ENCODE data around the gene C10orf90.

Gene C10orf90

DNA sequence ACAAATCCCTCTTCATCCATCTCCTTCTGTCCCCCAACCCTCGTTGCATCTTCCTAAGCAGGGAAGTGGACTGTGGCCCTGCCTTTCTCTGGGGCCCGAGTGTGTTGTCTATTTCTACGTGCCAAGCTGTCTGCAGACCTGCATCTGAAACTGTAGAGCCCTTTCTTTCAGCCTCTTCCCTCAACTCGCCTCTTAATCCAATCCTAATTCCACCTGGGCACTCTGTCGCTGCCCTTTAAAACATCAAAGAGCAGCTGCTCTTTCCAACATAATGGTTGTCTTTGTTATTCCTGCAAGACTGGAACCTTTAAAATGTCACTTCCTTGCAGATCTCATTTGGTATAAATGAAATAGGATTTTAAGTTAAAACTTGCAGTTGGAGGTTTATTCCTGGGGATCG lies 260.7 kb downstream of the C10orf90 start:
- DNase-seq, result no peak

DNA sequence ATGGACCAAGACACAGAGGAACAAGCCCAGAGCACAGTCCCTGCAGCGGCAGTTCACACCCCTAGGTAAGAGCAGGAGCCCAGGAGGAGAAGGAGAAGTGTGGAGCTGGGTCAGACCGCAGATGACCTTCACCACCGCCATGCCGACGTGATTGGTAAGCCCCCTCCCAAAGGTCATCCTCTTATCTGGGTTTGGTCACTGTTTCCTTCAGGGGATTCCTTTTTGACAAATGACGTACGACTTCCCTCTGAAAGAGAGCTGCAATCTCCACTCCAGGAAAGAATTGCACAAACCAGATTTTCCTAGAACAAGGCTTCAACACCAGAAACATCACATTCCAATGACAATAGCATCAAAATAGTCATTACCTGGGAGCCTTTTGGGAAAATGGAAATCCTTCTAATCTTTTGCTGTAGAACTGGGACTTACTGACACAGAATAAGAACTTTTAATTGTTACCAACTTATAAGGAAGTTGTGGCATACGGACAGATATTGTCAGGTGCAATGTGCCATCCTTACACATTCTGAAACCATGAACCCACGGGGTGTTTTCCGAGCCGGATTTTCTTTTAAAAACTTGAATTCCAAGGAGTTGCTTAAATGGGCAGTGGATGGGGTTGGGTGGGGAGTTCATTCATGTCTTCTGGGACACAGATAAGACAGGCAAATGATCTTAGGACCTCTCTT lies 261.4 kb downstream of the C10orf90 start:
- DNase-seq, result no peak

- DNase-seq, result no peak
Observed at GRCh38 chr10:126407831-126408230, 262.7 kb downstream of the C10orf90 start.

GRCh38 chr10:126405239-126405775 lies 265.2 kb downstream of the C10orf90 start:
- DNase-seq, result no peak

DNA sequence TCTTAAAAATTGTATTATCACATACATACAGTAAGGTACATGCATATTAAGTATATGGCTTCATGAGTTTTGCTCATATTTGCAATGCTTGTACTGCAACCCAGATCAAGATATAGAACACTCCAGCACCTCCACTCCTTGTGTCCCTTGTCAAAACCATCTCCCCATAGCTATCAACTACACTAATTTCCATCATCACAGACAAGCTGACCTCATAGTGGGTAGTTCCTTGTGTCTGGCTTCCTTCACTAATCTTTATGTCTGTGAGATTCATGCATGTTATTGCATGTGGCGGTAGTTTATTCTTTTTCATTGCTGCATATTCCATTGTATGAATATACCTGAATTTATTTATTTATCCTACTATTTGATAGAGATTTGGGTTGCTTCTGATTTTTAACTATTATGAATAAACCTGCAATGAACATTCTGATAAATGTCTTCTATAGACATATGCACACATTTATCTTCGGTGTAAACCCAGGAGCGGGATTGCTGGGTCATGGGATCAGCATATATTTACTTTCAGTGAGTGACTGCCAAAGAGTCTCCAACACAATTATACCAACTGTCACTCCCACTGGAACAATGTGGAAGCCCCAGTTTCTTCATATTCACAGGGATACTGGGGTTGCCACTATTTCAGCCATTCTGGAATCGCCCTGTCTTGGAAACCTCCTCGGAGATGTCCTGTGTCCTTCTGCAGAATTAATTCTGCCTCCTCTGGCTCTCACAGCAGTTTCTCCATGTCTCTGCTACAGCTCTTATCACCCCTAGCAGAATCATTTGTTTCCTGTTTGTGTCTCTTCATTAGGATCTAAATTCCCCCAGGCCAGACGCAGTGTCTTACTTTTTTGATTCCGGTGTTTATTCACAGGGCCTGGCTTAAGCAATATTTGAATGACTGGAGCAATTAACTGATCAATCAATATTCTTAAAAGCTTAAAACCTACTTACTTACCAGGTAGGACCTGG lies 267.5 kb downstream of the C10orf90 start:
- no peak for DNase-seq

- no peak for DNase-seq
Observed at GRCh38 chr10:126400641-126401040, 269.9 kb downstream of the C10orf90 start.

DNA sequence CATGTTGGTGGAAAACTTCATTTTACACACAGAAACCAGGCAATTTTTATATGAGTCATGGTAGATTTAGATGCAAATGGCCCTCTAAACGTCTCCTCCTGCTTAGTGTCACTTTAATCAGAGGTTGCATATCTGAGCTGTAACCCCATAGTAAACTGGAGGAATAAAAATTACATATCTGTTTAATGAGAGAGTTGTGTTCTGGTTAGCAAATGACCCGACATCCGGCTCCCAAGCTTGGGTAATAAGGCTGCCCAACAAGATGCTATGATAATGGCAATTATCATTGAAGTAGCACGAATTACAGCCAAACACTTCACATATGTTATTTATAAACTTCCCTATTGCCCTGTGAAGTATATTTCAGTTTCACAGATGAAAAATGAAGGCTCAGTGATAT lies 271.6 kb downstream of the C10orf90 start:
- DNase-seq, result no peak

DNA sequence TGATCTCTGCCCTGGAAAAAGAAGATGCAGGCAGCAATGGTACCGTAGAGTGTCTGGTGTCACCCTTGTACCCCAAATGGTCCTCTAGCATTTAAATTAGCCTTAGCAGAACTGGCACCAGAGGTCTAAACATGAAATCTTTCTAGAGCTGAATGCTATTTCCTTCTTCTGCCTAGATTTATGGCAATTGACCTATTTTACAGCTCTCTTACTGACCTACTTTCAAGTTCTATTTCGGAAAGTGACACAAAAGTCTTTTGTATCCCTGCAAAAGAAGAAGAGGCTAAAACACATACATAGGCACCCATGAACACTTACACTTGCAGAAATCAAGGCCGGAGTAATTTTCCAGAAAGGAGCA lies 272.1 kb downstream of the C10orf90 start:
- no peak for DNase-seq

DNA sequence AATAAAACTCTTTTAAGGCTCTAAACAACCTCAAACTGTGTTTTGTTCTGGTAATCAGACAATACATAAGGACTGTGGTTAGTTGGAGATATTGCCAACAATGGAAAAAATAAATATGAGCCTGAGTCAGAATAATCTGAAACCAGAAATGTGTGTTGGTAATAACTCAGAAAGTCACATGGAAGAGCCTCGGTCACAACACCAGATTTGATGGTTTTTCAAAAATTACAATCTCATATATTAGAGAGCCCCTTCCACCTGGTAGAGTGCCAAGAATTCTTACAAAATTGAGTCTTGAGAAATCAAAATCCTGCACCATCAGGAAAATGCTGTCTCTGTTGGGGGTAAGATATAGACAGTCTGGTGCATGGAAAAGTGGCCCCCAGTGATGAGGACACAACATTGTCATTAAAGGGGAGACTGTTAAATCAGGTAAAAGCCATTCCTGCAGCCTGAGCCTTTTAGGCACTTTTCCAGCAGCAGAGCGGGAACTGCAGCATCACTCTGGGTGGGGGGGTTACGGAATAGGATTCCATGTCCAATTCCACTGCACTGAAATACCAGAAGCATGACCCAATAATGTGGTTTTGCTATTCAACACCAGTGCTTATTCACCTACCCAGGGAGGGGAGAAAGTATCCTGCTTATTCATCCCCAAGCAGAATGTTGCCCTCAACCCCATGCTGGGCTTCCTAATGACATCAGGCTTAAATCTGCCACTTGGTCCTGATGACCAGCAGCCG lies 272.7 kb downstream of the C10orf90 start:
- DNase-seq, result no peak

GRCh38 chr10:126397156-126397555 lies 273.3 kb downstream of the C10orf90 start:
- DNase-seq, result no peak

GRCh38 chr10:126394948-126395347 lies 275.5 kb downstream of the C10orf90 start:
- DNase-seq, result no peak

- no peak for DNase-seq
Observed at GRCh38 chr10:126393076-126393475, 277.4 kb downstream of the C10orf90 start.

DNA sequence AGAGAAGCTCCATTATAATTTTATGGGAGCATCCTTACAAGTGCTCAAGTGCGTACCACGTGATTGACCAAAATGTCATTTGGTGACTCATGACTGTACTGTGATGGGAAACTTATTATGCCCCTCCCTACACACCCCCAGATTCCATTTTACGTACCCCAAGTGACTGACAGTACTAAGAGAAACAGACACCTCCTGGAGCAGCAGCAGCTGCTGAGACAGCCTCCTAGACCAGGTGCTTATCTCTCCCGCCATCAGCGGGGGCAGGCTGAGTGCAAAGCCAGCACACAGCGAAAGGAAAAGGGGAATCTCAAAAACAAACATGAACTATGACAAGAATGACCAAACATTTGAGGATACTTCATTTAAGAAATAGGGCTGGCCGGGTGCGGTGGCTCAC lies 278.0 kb downstream of the C10orf90 start:
- no peak for DNase-seq

DNA sequence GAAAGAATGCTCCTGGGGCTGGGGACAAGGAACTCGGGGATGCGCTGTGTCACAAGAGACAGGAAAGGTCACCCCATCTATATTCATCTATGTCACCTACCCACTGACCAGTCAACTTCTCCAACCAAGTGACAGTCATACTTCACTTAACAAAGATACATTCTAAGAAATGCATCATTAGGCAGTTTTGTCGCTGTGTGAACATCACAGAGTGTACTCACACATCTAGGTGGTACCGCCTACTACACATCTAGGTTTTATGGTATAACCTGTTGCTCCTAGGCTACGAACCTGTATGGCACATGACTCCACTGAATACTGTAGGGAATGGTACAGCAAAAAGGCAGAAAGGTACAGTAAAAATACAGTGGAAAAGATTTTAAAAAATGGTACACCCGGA lies 278.4 kb downstream of the C10orf90 start:
- DNase-seq, result no peak

GRCh38 chr10:126391192-126391885 lies 279.2 kb downstream of the C10orf90 start:
- DNase-seq, result no peak

DNA sequence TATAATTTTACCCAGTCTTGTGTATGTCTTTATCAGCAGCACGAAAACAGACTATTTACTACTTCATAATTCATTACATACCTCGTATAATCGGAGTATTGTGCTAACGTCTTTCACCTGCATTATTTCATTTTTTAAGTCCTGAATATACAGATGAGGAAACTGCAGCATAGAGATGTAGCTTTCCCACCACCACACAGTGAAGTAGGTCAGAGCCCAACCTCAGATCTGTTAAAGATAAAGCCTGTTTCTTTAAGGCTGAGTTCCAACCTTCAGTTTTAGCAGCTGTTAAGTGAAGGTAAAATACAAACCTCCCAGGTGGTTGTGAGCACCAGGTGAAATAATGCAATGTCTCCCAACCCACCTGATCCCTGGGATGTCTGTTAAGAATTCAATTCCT lies 280.2 kb downstream of the C10orf90 start:
- no peak for DNase-seq

DNA sequence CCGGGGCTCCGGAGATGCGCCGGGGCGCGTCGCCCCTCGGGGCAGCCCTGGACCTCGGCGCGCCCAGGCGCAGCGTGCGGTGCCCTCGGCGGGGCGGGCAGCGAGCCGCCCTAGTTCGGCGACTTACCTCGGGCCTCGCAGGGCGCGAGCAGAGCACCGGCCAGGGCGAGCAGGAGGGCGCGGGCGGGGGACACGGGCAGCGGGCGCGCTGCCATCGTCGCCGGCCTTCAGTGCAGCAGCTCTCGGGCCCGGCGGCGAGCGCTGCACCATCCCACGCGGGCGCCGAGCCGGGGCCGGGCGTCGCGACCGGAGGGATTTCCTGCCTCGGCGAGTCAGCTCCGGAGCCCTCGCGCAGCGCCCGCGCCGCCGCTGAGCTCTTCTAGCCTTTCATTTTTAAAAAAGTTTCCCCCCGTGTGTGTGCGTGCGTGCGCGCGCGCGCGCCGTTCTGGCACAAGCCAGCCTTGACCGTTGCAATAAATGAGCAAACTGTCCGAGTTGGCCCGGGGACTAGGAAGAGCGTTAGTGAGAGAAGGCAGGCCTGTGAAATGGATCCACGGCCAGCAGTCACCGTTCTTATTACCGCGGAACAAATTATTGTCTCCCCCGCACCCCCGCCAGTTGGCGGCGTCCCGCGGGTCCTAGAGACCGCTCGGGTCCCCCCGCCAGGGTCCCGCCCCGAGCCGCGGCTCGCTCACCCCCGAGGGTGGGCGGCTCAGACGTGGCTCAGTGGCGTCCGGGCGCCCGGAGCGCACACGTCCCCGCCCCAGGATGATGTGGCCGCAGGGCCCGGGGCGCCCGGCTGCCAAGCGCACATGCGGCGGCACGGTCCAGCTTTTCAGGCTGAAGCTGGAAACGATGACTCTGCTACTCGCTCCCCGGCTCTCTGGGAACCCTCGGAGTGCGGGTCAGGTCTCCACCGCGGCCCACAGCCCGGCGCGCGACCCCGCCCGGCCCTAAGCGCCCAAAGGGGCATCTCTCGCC lies 282.3 kb downstream of the C10orf90 start, which contains the start of gene ADAM12:
ADAM12 (minus strand) TSS at position 547 of the 981 bp plus-strand sequence; CDS start at position 215, 332 bp downstream.
- DNase-seq, result no peak

- no peak for DNase-seq
Observed at GRCh38 chr10:126387041-126387921, 283.2 kb downstream of the C10orf90 start.

DNA sequence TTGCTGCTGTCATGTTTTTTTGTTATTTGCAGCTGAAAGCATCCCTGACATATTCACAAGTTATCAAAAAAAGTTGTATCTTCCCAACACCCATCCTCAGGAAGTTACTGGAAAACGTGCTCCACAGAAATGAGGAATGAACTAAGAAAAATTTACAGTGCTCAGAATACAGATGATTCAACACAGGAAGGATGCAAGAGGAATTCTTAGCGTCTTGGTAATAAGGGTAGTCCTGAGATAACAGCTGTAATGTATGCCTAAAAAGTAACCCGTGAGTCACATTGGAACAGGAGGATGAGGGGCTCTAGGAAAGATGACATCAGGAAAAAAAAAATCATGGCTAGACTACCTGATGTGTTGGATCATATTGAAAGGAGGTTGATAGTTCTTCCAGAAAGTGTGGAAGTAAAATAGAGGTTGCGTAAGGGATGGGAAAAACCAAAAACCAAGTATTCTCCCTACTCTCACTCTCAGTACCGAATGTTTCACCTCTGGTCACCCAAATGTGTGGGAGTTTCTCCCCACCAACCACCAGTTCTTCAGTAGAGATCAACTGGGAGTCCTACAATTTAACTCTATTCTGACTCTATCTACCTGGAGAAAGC lies 286.1 kb downstream of the C10orf90 start:
- DNase-seq, result no peak

Data from KG1 (cell line).